ENCODE measurements around the gene TNFRSF11A.

Gene TNFRSF11A

GRCh38 chr18:62325806-62326645 lies 916 bp downstream of the TNFRSF11A start:
- no peak for DNase-seq

GRCh38 chr18:62326646-62327348 lies 1.7 kb downstream of the TNFRSF11A start:
- no peak for DNase-seq

GRCh38 chr18:62327977-62328376 lies 2.9 kb downstream of the TNFRSF11A start:
- DNase-seq, result no peak

GRCh38 chr18:62328586-62329525 lies 3.7 kb downstream of the TNFRSF11A start:
- DNase-seq, result no peak

- no peak for DNase-seq
Observed at GRCh38 chr18:62329691-62330454, 4.8 kb downstream of the TNFRSF11A start.

- DNase-seq, result no peak
Observed at GRCh38 chr18:62330650-62331049, 5.5 kb downstream of the TNFRSF11A start.

- DNase-seq, result no peak
Observed at GRCh38 chr18:62331581-62332356, 6.7 kb downstream of the TNFRSF11A start.

- no peak for DNase-seq
Observed at GRCh38 chr18:62332431-62332830, 7.3 kb downstream of the TNFRSF11A start.

GRCh38 chr18:62332964-62333695 lies 8.0 kb downstream of the TNFRSF11A start:
- DNase-seq, result no peak

GRCh38 chr18:62334120-62334519 lies 9.0 kb downstream of the TNFRSF11A start:
- DNase-seq, result no peak

- DNase-seq, result no peak
Observed at GRCh38 chr18:62335494-62335893, 10.4 kb downstream of the TNFRSF11A start.

- DNase-seq, result no peak
Observed at GRCh38 chr18:62336618-62337017, 11.5 kb downstream of the TNFRSF11A start.

- DNase-seq, result no peak
Observed at GRCh38 chr18:62337336-62337735, 12.2 kb downstream of the TNFRSF11A start.

GRCh38 chr18:62338446-62339105 lies 13.5 kb downstream of the TNFRSF11A start:
- no peak for DNase-seq

- DNase-seq, result no peak
Observed at GRCh38 chr18:62339106-62339988, 14.2 kb downstream of the TNFRSF11A start.

GRCh38 chr18:62340996-62341395 lies 15.9 kb downstream of the TNFRSF11A start:
- no peak for DNase-seq

- no peak for DNase-seq
Observed at GRCh38 chr18:62341473-62341872, 16.4 kb downstream of the TNFRSF11A start.

- no peak for DNase-seq
Observed at GRCh38 chr18:62342884-62343283, 17.8 kb downstream of the TNFRSF11A start.

GRCh38 chr18:62343316-62343715 lies 18.2 kb downstream of the TNFRSF11A start:
- DNase-seq, result no peak

Measured in CD4-positive, alpha-beta T cell treated with Interleukin-15 for 1 hour (primary cell).